OCI-LY3 (cell line): Measurements from ENCODE around the gene KAZN.
"Not testable (repeated sequence)": the region's sequence is repeated elsewhere in the genome, so short reads cannot be mapped to it uniquely, and the experiment has no call there.

Experiments
- H2AFZ ChIP-seq: fragments of 200-600, 300-600 bp; shearing (Covaris generic); 2 replicates; pipeline ENCODE4 v1.6.0; 2014; ENCODE audit warnings: antibody characterized with exemption, low read depth, low read length
- H3K27ac ChIP-seq: fragments of 200-600, 300-600 bp; sonication (generic); 2 replicates; pipeline ENCODE4 v1.5.1; 2014; ENCODE audit warnings: mild to moderate bottlenecking, low read length, moderate library complexity, mixed read lengths
- H3K27me3 ChIP-seq: fragments of 200-600, 300-600 bp; sonication (generic); 2 replicates; pipeline ENCODE4 v1.6.1; 2014; ENCODE audit warnings: low read depth, low read length, mixed read lengths
- H3K36me3 ChIP-seq: fragments of 200-600, 300-600 bp; sonication (generic); replicated peaks from 2 replicates; pipeline ENCODE3; 2014; ENCODE audit warnings: low read depth, low read length, mixed read lengths
- H3K4me1 ChIP-seq: fragments of 300-600, 200-600 bp; sonication (generic); 2 replicates; pipeline ENCODE4 v1.6.1; 2014; ENCODE audit warnings: low read length, mixed read lengths
- H3K4me2 ChIP-seq: fragments of 200-600, 300-600 bp; sonication (generic); 2 replicates; pipeline ENCODE4 v1.6.1; 2014; ENCODE audit warnings: low read length, mixed read lengths
- H3K4me3 ChIP-seq: fragments of 300-600, 200-600 bp; sonication (generic); 2 replicates; pipeline ENCODE4 v1.5.1; 2014; ENCODE audit warnings: antibody characterized with exemption, mild to moderate bottlenecking, low read length, moderate library complexity
- H3K79me2 ChIP-seq: fragments of 300-600, 200-600 bp; shearing (Covaris generic); 2 replicates; pipeline ENCODE4 v1.6.1; 2014; ENCODE audit warnings: mild to moderate bottlenecking, low read length, mixed read lengths
- H3K9ac ChIP-seq: fragments of 300-600, 200-600 bp; shearing (Covaris generic); 2 replicates; pipeline ENCODE4 v1.6.0; 2014; ENCODE audit warnings: mild to moderate bottlenecking, low read length, moderate library complexity
- H3K9me3 ChIP-seq: fragments of 200-600, 300-600 bp; shearing (Covaris generic); 2 replicates; pipeline ENCODE4 v1.6.1; 2014; ENCODE audit warnings: low read length, mixed read lengths; ENCODE audit not compliant: insufficient read depth
- H4K20me1 ChIP-seq: fragments of 200-600, 300-600 bp; sonication (generic); 2 replicates; pipeline ENCODE4 v1.6.1; 2016; ENCODE audit warnings: low read length, mixed read lengths; ENCODE audit not compliant: insufficient read depth
- CTCF ChIP-seq: fragments of 200-600, 300-600 bp; sonication (generic); IDR thresholded peaks from 2 replicates; pipeline ENCODE4 v1.5.1; 2014; ENCODE audit warnings: antibody characterized with exemption, low read length, low read depth
- EZH2phosphoT487 ChIP-seq: fragments of 200-600 bp; shearing (Covaris generic); IDR thresholded peaks from 2 replicates; pipeline ENCODE4 v1.6.1; 2018; ENCODE audit warnings: antibody characterized with exemption, mixed run types, low read depth

KAZN gene

GRCh38 chr1:14962407-14962806, 363.9 kb downstream of the KAZN start:
- Histone ChIP-seq H3K9me3 (no peaks in the 10 kb centered on the region), H3K27me3 (no peaks in the 10 kb centered on the region), H3K36me3 (no peaks in the 10 kb centered on the region), H3K4me2 (no peak overlapping the region), H2AFZ (no peak overlapping the region), H4K20me1 (no peaks in the 10 kb centered on the region), H3K27ac (no peak overlapping the region), H3K4me3 (no peak overlapping the region), H3K9ac (no peak overlapping the region), H3K4me1 (no peaks in the 10 kb centered on the region), H3K79me2 (no peaks in the 10 kb centered on the region)
- TF ChIP-seq CTCF, result no peak
- no peak for TF ChIP-seq EZH2phosphoT487

GRCh38 chr1:14963791-14964710, 365.6 kb downstream of the KAZN start:
- not testable (repeated sequence) for H3K27me3 ChIP-seq, H3K27ac ChIP-seq

GRCh38 chr1:14964711-14965055, 366.2 kb downstream of the KAZN start:
- no peak overlapping the region for H3K27ac ChIP-seq
- no peak overlapping the region for H3K4me3 ChIP-seq
- no peak overlapping the region for H3K9ac ChIP-seq
- H3K27me3 ChIP-seq, result no peaks in the 10 kb centered on the region
- H2AFZ ChIP-seq, result no peak overlapping the region
- TF ChIP-seq CTCF, result no peak
- TF ChIP-seq EZH2phosphoT487, result no peak
- no peaks in the 10 kb centered on the region for H4K20me1 ChIP-seq
- no peaks in the 10 kb centered on the region for H3K4me1 ChIP-seq
- no peaks in the 10 kb centered on the region for H3K9me3 ChIP-seq
- H3K4me2 ChIP-seq, result no peak overlapping the region
- no peaks in the 10 kb centered on the region for H3K36me3 ChIP-seq
- H3K79me2 ChIP-seq, result no peaks in the 10 kb centered on the region

More at GRCh38 chr1:14963791-14964710, 365.6 kb downstream of the KAZN start:
- not testable (repeated sequence) for H3K4me1 ChIP-seq, H3K79me2 ChIP-seq, H3K9me3 ChIP-seq, H2AFZ ChIP-seq, H3K36me3 ChIP-seq, H3K4me3 ChIP-seq, H3K9ac ChIP-seq, H4K20me1 ChIP-seq, H3K4me2 ChIP-seq

- TF ChIP-seq EZH2phosphoT487 (no peak), CTCF (no peak)
- Histone ChIP-seq H3K27ac (no peak overlapping the region), H3K9me3 (no peaks in the 10 kb centered on the region), H3K9ac (no peak overlapping the region), H3K4me1 (no peaks in the 10 kb centered on the region), H4K20me1 (no peaks in the 10 kb centered on the region), H2AFZ (no peak overlapping the region), H3K79me2 (no peaks in the 10 kb centered on the region), H3K4me3 (no peak overlapping the region), H3K27me3 (no peaks in the 10 kb centered on the region), H3K36me3 (no peaks in the 10 kb centered on the region), H3K4me2 (no peak overlapping the region)
Measured at GRCh38 chr1:14968251-14968851, 369.9 kb downstream of the KAZN start.
